Mesothelial cell of epicardium (in vitro differentiated cells): ENCODE results near the gene CRHBP. TPM values are rescaled to one million over a fixed set of nuclear protein-coding genes. Genes with fewer than 3 reads are reported as not detected.
"Not testable (repeated sequence)": the region's sequence is repeated elsewhere in the genome, so short reads cannot be mapped to it uniquely, and the experiment has no call there.

Experiments
- DNase-seq, 2 experiments: peaks; one replicate each; pipeline ENCODE4 v3.0.0; 2021; ENCODE audit warnings: low spot score in 2 of 2; ENCODE audit not compliant: unreplicated experiment in 2 of 2
- H3K27ac Mint-ChIP-seq: 2 replicates; pipeline ENCODE4 v1.8.0; 2021; ENCODE audit warnings: mixed read lengths
- H3K27me3 Mint-ChIP-seq: 2 replicates; pipeline ENCODE4 v1.8.0; 2021; ENCODE audit warnings: low read depth, mixed read lengths
- H3K36me3 Mint-ChIP-seq: 2 replicates; pipeline ENCODE4 v1.8.0; 2021; ENCODE audit warnings: mixed read lengths
- H3K4me1 Mint-ChIP-seq: 2 replicates; pipeline ENCODE4 v1.8.0; 2021; ENCODE audit warnings: mixed read lengths
- H3K4me3 Mint-ChIP-seq: 2 replicates; pipeline ENCODE4 v1.8.0; 2021; ENCODE audit warnings: mild to moderate bottlenecking, moderate library complexity, mixed read lengths
- H3K9me3 Mint-ChIP-seq: 2 replicates; pipeline ENCODE4 v1.8.0; 2021; ENCODE audit warnings: mixed read lengths
- CTCF ChIP-seq: fragments of 200-600 bp; sonication (generic); IDR thresholded peaks from one replicate; pipeline ENCODE4 v1.5.0; 2021; ENCODE audit warnings: antibody characterized with exemption; ENCODE audit not compliant: unreplicated experiment
- total RNA-seq: library from RNA; stranded (reverse); gene quantifications from 3 replicates; pipeline ENCODE4 v1.2.1, GENCODE V29; 2021

CRHBP gene
- total RNA-seq, 1 donor from 2014 or later: 10.7 TPM

- DNase-seq: no peak
- Mint-ChIP-seq H3K27ac (no peak overlapping the region), H3K36me3 (no peaks in the 10 kb centered on the region), H3K27me3 (no peaks in the 10 kb centered on the region), H3K9me3 (no peaks in the 10 kb centered on the region), H3K4me3 (no peak overlapping the region), H3K4me1 (peaks cover 3% of the 10 kb centered on the region)
- no peak for TF ChIP-seq CTCF
Measured at GRCh38 chr5:76982450-76982849, 29.6 kb downstream of the CRHBP start.

GRCh38 chr5:76983468-76983867 lies 30.6 kb downstream of the CRHBP start:
- TF ChIP-seq CTCF: no peak
- no peak overlapping the region for H3K4me3 Mint-ChIP-seq
- DNase-seq: no peak
- H3K27me3 Mint-ChIP-seq: no peaks in the 10 kb centered on the region
- H3K27ac Mint-ChIP-seq: no peak overlapping the region
- no peaks in the 10 kb centered on the region for H3K9me3 Mint-ChIP-seq
- peaks cover 3% of the 10 kb centered on the region for H3K4me1 Mint-ChIP-seq
- H3K36me3 Mint-ChIP-seq: no peaks in the 10 kb centered on the region

GRCh38 chr5:76986825-76987526 lies 34.1 kb downstream of the CRHBP start:
- no peaks in the 10 kb centered on the region for H3K36me3 Mint-ChIP-seq
- H3K9me3 Mint-ChIP-seq: no peaks in the 10 kb centered on the region
- no peak overlapping the region for H3K4me3 Mint-ChIP-seq
- peaks cover 3% of the 10 kb centered on the region for H3K4me1 Mint-ChIP-seq
- H3K27ac Mint-ChIP-seq: no peak overlapping the region
- no peaks in the 10 kb centered on the region for H3K27me3 Mint-ChIP-seq
- DNase-seq: no peak
- no peak for TF ChIP-seq CTCF

GRCh38 chr5:76990899-76991459 lies 38.1 kb downstream of the CRHBP start:
- no peak for DNase-seq
- no peak for TF ChIP-seq CTCF
- Mint-ChIP-seq H3K9me3 (peaks cover 3% of the 10 kb centered on the region), H3K4me1 (peaks cover 3% of the 10 kb centered on the region), H3K36me3 (no peaks in the 10 kb centered on the region), H3K4me3 (no peak overlapping the region), H3K27me3 (no peaks in the 10 kb centered on the region), H3K27ac (no peak overlapping the region)

- H3K27me3 Mint-ChIP-seq, H3K4me3 Mint-ChIP-seq, DNase-seq, H3K9me3 Mint-ChIP-seq, H3K27ac Mint-ChIP-seq, H3K36me3 Mint-ChIP-seq, H3K4me1 Mint-ChIP-seq: not testable (repeated sequence)
Measured at GRCh38 chr5:76993436-76993835, 40.6 kb downstream of the CRHBP start.

GRCh38 chr5:76994337-76994736 lies 41.5 kb downstream of the CRHBP start:
- no peak overlapping the region for H3K27ac Mint-ChIP-seq
- DNase-seq: no peak
- H3K4me1 Mint-ChIP-seq: no peaks in the 10 kb centered on the region
- no peak overlapping the region for H3K4me3 Mint-ChIP-seq
- TF ChIP-seq CTCF: no peak
- H3K36me3 Mint-ChIP-seq: no peaks in the 10 kb centered on the region
- peaks cover 3% of the 10 kb centered on the region for H3K9me3 Mint-ChIP-seq
- no peaks in the 10 kb centered on the region for H3K27me3 Mint-ChIP-seq

- H3K4me1 Mint-ChIP-seq, H3K27me3 Mint-ChIP-seq, H3K36me3 Mint-ChIP-seq, H3K4me3 Mint-ChIP-seq, H3K27ac Mint-ChIP-seq, H3K9me3 Mint-ChIP-seq, DNase-seq: not testable (repeated sequence)
Measured at GRCh38 chr5:76998251-76998650, 45.4 kb downstream of the CRHBP start.
